ENCODE results near the gene RASGRP3.

The RASGRP3 gene

GRCh38 chr2:33583194-33583938, 106.9 kb downstream of the RASGRP3 start:
- no peak for TF ChIP-seq GATA2 (IDR thresholded peaks at IDR 0.05; ENCODE audit: low read depth, low read length)
- TF ChIP-seq GATA3 (IDR thresholded peaks at IDR 0.05; ENCODE audit: low read depth, low read length): no peak

- TF ChIP-seq GATA3 (IDR thresholded peaks at IDR 0.05; ENCODE audit: low read depth, low read length) (no peak), GATA2 (IDR thresholded peaks at IDR 0.05; ENCODE audit: low read depth, low read length) (no peak)
These were observed 110.3 kb downstream of the RASGRP3 start for GRCh38 chr2:33586766-33587165.

- TF ChIP-seq GATA3 (IDR thresholded peaks at IDR 0.05; ENCODE audit: low read depth, low read length) (no peak), GATA2 (IDR thresholded peaks at IDR 0.05; ENCODE audit: low read depth, low read length) (no peak)
These were observed 111.8 kb downstream of the RASGRP3 start for GRCh38 chr2:33588232-33588631.

- no peak for TF ChIP-seq GATA3 (IDR thresholded peaks at IDR 0.05; ENCODE audit: low read depth, low read length)
- TF ChIP-seq GATA2 (IDR thresholded peaks at IDR 0.05; ENCODE audit: low read depth, low read length): no peak
These were observed 113.0 kb downstream of the RASGRP3 start for GRCh38 chr2:33589444-33589843.

GRCh38 chr2:33595385-33595784, 118.9 kb downstream of the RASGRP3 start:
- TF ChIP-seq GATA3 (IDR thresholded peaks at IDR 0.05; ENCODE audit: low read depth, low read length) (no peak), GATA2 (IDR thresholded peaks at IDR 0.05; ENCODE audit: low read depth, low read length) (no peak)

GRCh38 chr2:33597026-33597425, 120.6 kb downstream of the RASGRP3 start:
- no peak for TF ChIP-seq GATA3 (IDR thresholded peaks at IDR 0.05; ENCODE audit: low read depth, low read length)
- TF ChIP-seq GATA2 (IDR thresholded peaks at IDR 0.05; ENCODE audit: low read depth, low read length): no peak

GRCh38 chr2:33598561-33599174, 122.2 kb downstream of the RASGRP3 start:
- TF ChIP-seq GATA3 (IDR thresholded peaks at IDR 0.05; ENCODE audit: low read depth, low read length) (no peak), GATA2 (IDR thresholded peaks at IDR 0.05; ENCODE audit: low read depth, low read length) (no peak)

GRCh38 chr2:33599175-33599942, 122.9 kb downstream of the RASGRP3 start, which contains the start of gene FAM98A:
TSS of gene FAM98A (minus strand) at chr2:33599299. CDS start at chr2:33599221, 78 bp downstream.
- TF ChIP-seq GATA3 (IDR thresholded peaks at IDR 0.05; ENCODE audit: low read depth, low read length) (no peak), GATA2 (IDR thresholded peaks at IDR 0.05; ENCODE audit: low read depth, low read length) (peak; percentile 59)

- TF ChIP-seq GATA2 (IDR thresholded peaks at IDR 0.05; ENCODE audit: low read depth, low read length): no peak
- TF ChIP-seq GATA3 (IDR thresholded peaks at IDR 0.05; ENCODE audit: low read depth, low read length): no peak
These were observed 123.4 kb downstream of the RASGRP3 start for GRCh38 chr2:33599943-33600192.

- TF ChIP-seq GATA3 (IDR thresholded peaks at IDR 0.05; ENCODE audit: low read depth, low read length) (no peak), GATA2 (IDR thresholded peaks at IDR 0.05; ENCODE audit: low read depth, low read length) (no peak)
These were observed 125.9 kb downstream of the RASGRP3 start for GRCh38 chr2:33602201-33602830.

- TF ChIP-seq GATA3 (IDR thresholded peaks at IDR 0.05; ENCODE audit: low read depth, low read length) (no peak), GATA2 (IDR thresholded peaks at IDR 0.05; ENCODE audit: low read depth, low read length) (no peak)
These were observed 127.0 kb downstream of the RASGRP3 start for GRCh38 chr2:33603416-33603815.

- no peak for TF ChIP-seq GATA2 (IDR thresholded peaks at IDR 0.05; ENCODE audit: low read depth, low read length)
- TF ChIP-seq GATA3 (IDR thresholded peaks at IDR 0.05; ENCODE audit: low read depth, low read length): no peak
These were observed 128.6 kb downstream of the RASGRP3 start for GRCh38 chr2:33605056-33605455.

- no peak for TF ChIP-seq GATA2 (IDR thresholded peaks at IDR 0.05; ENCODE audit: low read depth, low read length)
- TF ChIP-seq GATA3 (IDR thresholded peaks at IDR 0.05; ENCODE audit: low read depth, low read length): no peak
These were observed 129.7 kb downstream of the RASGRP3 start for GRCh38 chr2:33606100-33606499.

GRCh38 chr2:33606622-33607021, 130.2 kb downstream of the RASGRP3 start:
- no peak for TF ChIP-seq GATA2 (IDR thresholded peaks at IDR 0.05; ENCODE audit: low read depth, low read length)

All from SH-SY5Y (cell line).